HG03135 (cell line): ENCODE measurements around the gene TMA7.
A peak's percentile ranks its signal among the peaks of the same experiment; 100 is the strongest.
"Not testable (repeated sequence)": the region's sequence is repeated elsewhere in the genome, so short reads cannot be mapped to it uniquely, and the experiment has no call there.

Experiments
- ATAC-seq: cut with Tn5 transposase; IDR thresholded peaks from one replicate; pipeline ENCODE4 v1.9.1; 2021; ENCODE audit warnings: mild to moderate bottlenecking, moderate library complexity; ENCODE audit not compliant: unreplicated experiment

The TMA7 gene

GRCh38 chr3:48435223-48435595 is 4.8 kb upstream of the TMA7 start:
- ATAC-seq = no peak

- no peak for ATAC-seq
Measured at GRCh38 chr3:48435774-48436476, 4.1 kb upstream of the TMA7 start.

GRCh38 chr3:48436477-48436787 is 3.6 kb upstream of the TMA7 start:
- ATAC-seq = no peak

GRCh38 chr3:48436855-48437254 is 3.2 kb upstream of the TMA7 start:
- no peak for ATAC-seq

GRCh38 chr3:48437812-48438211 is 2.2 kb upstream of the TMA7 start:
- no peak for ATAC-seq

GRCh38 chr3:48440590-48440958 is 517 bp downstream of the TMA7 start:
- ATAC-seq = peak; percentile 13

- ATAC-seq = no peak
Measured at GRCh38 chr3:48441940-48442339, 1.9 kb downstream of the TMA7 start.

GRCh38 chr3:48445277-48445882 is 5.3 kb downstream of the TMA7 start:
- ATAC-seq = no peak

- no peak for ATAC-seq
Measured at GRCh38 chr3:48446043-48446424, 6.0 kb downstream of the TMA7 start.

GRCh38 chr3:48446425-48447193 is 6.6 kb downstream of the TMA7 start, which contains the start of gene ATRIP:
TSS of gene ATRIP (plus strand) at chr3:48446737. CDS start at chr3:48446846, 109 bp downstream.
- peak; percentile 84 for ATAC-seq

- ATAC-seq = no peak
Measured at GRCh38 chr3:48451270-48451669, 11.2 kb downstream of the TMA7 start.

GRCh38 chr3:48456456-48456855 is 16.4 kb downstream of the TMA7 start:
- no peak for ATAC-seq

- ATAC-seq = no peak
Measured at GRCh38 chr3:48459331-48459730, 19.3 kb downstream of the TMA7 start.

GRCh38 chr3:48459773-48460516 is 19.9 kb downstream of the TMA7 start:
- no peak for ATAC-seq

GRCh38 chr3:48460517-48460902 is 20.5 kb downstream of the TMA7 start:
- no peak for ATAC-seq

- not testable (repeated sequence) for ATAC-seq
Measured at GRCh38 chr3:48461767-48462166, 21.7 kb downstream of the TMA7 start.

GRCh38 chr3:48463703-48464102 is 23.6 kb downstream of the TMA7 start:
- no peak for ATAC-seq

GRCh38 chr3:48464713-48465221 is 24.7 kb downstream of the TMA7 start:
- ATAC-seq = no peak

GRCh38 chr3:48465237-48465530 is 25.1 kb downstream of the TMA7 start:
- no peak for ATAC-seq

GRCh38 chr3:48465531-48466378 is 25.7 kb downstream of the TMA7 start:
- ATAC-seq = peak; percentile 73
